Heart left ventricle (tissue), 13 donors: ENCODE data around the gene DLEU7.

Source experiments
- CTCF ChIP-seq, 12 donors: fragments of 200-600 bp; sonication (generic) in 4 of 12; IDR thresholded peaks; one replicate each; pipeline versions ENCODE4 v1.5.0 to v1.8.0; 2018 to 2022; ENCODE audit warnings: antibody characterized with exemption in 12 of 12, mild to moderate bottlenecking in 5 of 12
- POLR2A ChIP-seq, 2 donors: fragments of 450-650 bp; IDR thresholded peaks; one replicate each; pipeline ENCODE4 v1.6.1; 2017; ENCODE audit warnings: antibody characterized with exemption in 2 of 2, mild to moderate bottlenecking in 2 of 2, moderate library complexity in 2 of 2
- donor health status: ischemic (EF 13 %, LVEDD 7.1; RV severe dilation, severe dysfunction).
- donor health status: DM: no; HTN: yes; CAD: no.
- donor health status: DM: no; HTN: no; CAD: no.
- donor health status: ischemic (EF 25% LVEDD 6.9; RV normal size, moderate dysfunction).
- donor health status: ischemic (EF 25% LVEDD 5.7; RV mildly dilated, moderate dysfunction).
- donor health status: ischemic (EF 35%, LVEDD 5.7; RV mildly dilated, moderate dysfunction).
- donor health status: nonischemic (EF 11% LVEDD 7.7; RV severe dilation, severe dysfunction).
- donor health status: DM: yes; HTN: yes; CAD: no.
- donor health status: PGD.
- donor health status: ischemic (EF 29% LVEDD 5.4; RV normal size, mild dysfunction).
- donor health status: nonischemic (EF 23%, LVEDD 6.1; RV moderate dilation, normal function).

DNA sequence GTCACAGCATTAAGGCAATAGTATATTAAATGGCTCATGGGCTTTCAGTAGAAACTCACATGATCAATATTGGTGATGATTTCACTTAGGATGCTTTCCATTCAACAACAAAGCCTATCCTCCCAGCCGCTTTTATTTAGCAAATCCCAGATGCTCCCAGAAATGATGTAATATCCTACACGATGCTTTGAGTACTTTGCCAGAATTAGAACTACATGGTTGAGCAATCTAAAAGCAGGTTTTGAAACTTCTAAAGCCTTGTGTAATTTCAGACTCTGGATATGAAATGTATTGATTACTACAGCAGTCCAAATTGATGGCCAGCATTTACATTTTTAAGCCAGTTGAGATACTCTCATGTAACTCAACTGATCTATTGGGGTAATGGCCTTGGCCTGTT lies 13.6 kb downstream of the DLEU7 start:
- TF ChIP-seq CTCF (IDR thresholded peaks at IDR 0.05) (no peak), POLR2A (IDR thresholded peaks at IDR 0.05) (no peak)
